Central memory CD4-positive, alpha-beta T cell (primary cell): ENCODE measurements around the gene POLR3F.
A peak's percentile ranks its signal among the peaks of the same experiment; 100 is the strongest.
"Not testable (repeated sequence)": the region's sequence is repeated elsewhere in the genome, so short reads cannot be mapped to it uniquely, and the experiment has no call there.

Source experiments
- DNase-seq: peaks from one replicate; pipeline ENCODE4 v3.0.0; 2022

POLR3F gene

GRCh38 chr20:18506744-18507143 is 39.6 kb downstream of the POLR3F start:
- no peak for DNase-seq

- DNase-seq: peak; percentile 100
Observed at GRCh38 chr20:18507218-18508191, 40.3 kb downstream of the POLR3F start, which contains the start of gene SEC23B. Gene SEC23B, plus strand, starts transcription at chr20:18507940. Its CDS starts 2,896 bp downstream, at chr20:18510836.

- DNase-seq: no peak
Observed at GRCh38 chr20:18511571-18511970, 44.4 kb downstream of the POLR3F start.

- DNase-seq: no peak
Observed at GRCh38 chr20:18513208-18513607, 46.0 kb downstream of the POLR3F start.

- DNase-seq: no peak
Observed at GRCh38 chr20:18514127-18514526, 46.9 kb downstream of the POLR3F start.

- DNase-seq: no peak
Observed at GRCh38 chr20:18515973-18516372, 48.8 kb downstream of the POLR3F start.

GRCh38 chr20:18522066-18522465 is 54.9 kb downstream of the POLR3F start:
- DNase-seq: not testable (repeated sequence)

- DNase-seq: no peak
Observed at GRCh38 chr20:18523066-18523465, 55.9 kb downstream of the POLR3F start.

GRCh38 chr20:18524646-18525045 is 57.5 kb downstream of the POLR3F start:
- DNase-seq: no peak

- not testable (repeated sequence) for DNase-seq
Observed at GRCh38 chr20:18526761-18527160, 59.6 kb downstream of the POLR3F start.

- no peak for DNase-seq
Observed at GRCh38 chr20:18527339-18527738, 60.1 kb downstream of the POLR3F start.

GRCh38 chr20:18527836-18528235 is 60.6 kb downstream of the POLR3F start:
- no peak for DNase-seq

GRCh38 chr20:18529041-18529440 is 61.9 kb downstream of the POLR3F start:
- DNase-seq: no peak

GRCh38 chr20:18532626-18533025 is 65.4 kb downstream of the POLR3F start:
- no peak for DNase-seq

- no peak for DNase-seq
Observed at GRCh38 chr20:18533491-18533890, 66.3 kb downstream of the POLR3F start.

- no peak for DNase-seq
Observed at GRCh38 chr20:18533978-18534644, 66.9 kb downstream of the POLR3F start.
